Effector CD4-positive, alpha-beta T cell (primary cell): ENCODE results near the gene PDXDC1.
"Not testable (repeated sequence)": the region's sequence is repeated elsewhere in the genome, so short reads cannot be mapped to it uniquely, and the experiment has no call there.

ENCODE experiments used
- DNase-seq: peaks from one replicate; pipeline ENCODE4 v3.0.0-alpha.2; 2020

PDXDC1 gene

GRCh38 chr16:15041271-15042004 lies 66.6 kb downstream of the PDXDC1 start:
- no peak for DNase-seq

- DNase-seq: no peak
Measured at GRCh38 chr16:15043344-15043743, 68.5 kb downstream of the PDXDC1 start.

GRCh38 chr16:15044286-15044685 lies 69.5 kb downstream of the PDXDC1 start:
- DNase-seq: no peak

GRCh38 chr16:15045270-15045669 lies 70.4 kb downstream of the PDXDC1 start:
- DNase-seq: not testable (repeated sequence)

GRCh38 chr16:15046692-15047376 lies 72.0 kb downstream of the PDXDC1 start:
- DNase-seq: no peak

- no peak for DNase-seq
Measured at GRCh38 chr16:15049581-15050180, 74.9 kb downstream of the PDXDC1 start.

GRCh38 chr16:15050440-15050839 lies 75.6 kb downstream of the PDXDC1 start:
- DNase-seq: not testable (repeated sequence)

GRCh38 chr16:15051387-15051951 lies 76.6 kb downstream of the PDXDC1 start:
- no peak for DNase-seq

- no peak for DNase-seq
Measured at GRCh38 chr16:15052747-15053476, 78.1 kb downstream of the PDXDC1 start.

- DNase-seq: no peak
Measured at GRCh38 chr16:15053904-15054303, 79.1 kb downstream of the PDXDC1 start.

- no peak for DNase-seq
Measured at GRCh38 chr16:15054357-15055140, 79.7 kb downstream of the PDXDC1 start.

GRCh38 chr16:15055141-15056053 lies 80.6 kb downstream of the PDXDC1 start:
- DNase-seq: peak; percentile 67

- no peak for DNase-seq
Measured at GRCh38 chr16:15057681-15058417, 83.0 kb downstream of the PDXDC1 start.

GRCh38 chr16:15059324-15059723 lies 84.5 kb downstream of the PDXDC1 start:
- no peak for DNase-seq

- not testable (repeated sequence) for DNase-seq
Measured at GRCh38 chr16:15062085-15062810, 87.4 kb downstream of the PDXDC1 start.

- not testable (repeated sequence) for DNase-seq
Measured at GRCh38 chr16:15065961-15066360, 91.1 kb downstream of the PDXDC1 start.

GRCh38 chr16:15066690-15067089 lies 91.9 kb downstream of the PDXDC1 start:
- DNase-seq: not testable (repeated sequence)

GRCh38 chr16:15071013-15071412 lies 96.2 kb downstream of the PDXDC1 start:
- DNase-seq: not testable (repeated sequence)
